Astrocyte of the cerebellum (primary cell): Measurements from ENCODE around the gene DNAJB5.
"Not testable (repeated sequence)": the region's sequence is repeated elsewhere in the genome, so short reads cannot be mapped to it uniquely, and the experiment has no call there.

ENCODE experiments used
- DNase-seq: peaks from one replicate; pipeline ENCODE4 v3.0.0-alpha.2; 2011; ENCODE audit warnings: low read depth
- H3K4me3 ChIP-seq: 2 replicates; pipeline ENCODE4 v1.5.1; 2011; ENCODE audit warnings: mild to moderate bottlenecking, low read depth, low read length, moderate library complexity
- in situ Hi-C: cut with HindIII; loops from 2 replicates; pipeline ENCODE4 v1.10.0; 2017; ENCODE audit warnings: low sequenced_read_pairs
- TF ChIP-seq, protein P1 (sequence below): IDR thresholded peaks from 2 replicates; pipeline ENCODE4 v1.5.1; 2012; ENCODE audit warnings: low read length, low read depth, moderate library complexity, mild to moderate bottlenecking; ENCODE audit errors: missing control alignments

The DNAJB5 gene

DNA sequence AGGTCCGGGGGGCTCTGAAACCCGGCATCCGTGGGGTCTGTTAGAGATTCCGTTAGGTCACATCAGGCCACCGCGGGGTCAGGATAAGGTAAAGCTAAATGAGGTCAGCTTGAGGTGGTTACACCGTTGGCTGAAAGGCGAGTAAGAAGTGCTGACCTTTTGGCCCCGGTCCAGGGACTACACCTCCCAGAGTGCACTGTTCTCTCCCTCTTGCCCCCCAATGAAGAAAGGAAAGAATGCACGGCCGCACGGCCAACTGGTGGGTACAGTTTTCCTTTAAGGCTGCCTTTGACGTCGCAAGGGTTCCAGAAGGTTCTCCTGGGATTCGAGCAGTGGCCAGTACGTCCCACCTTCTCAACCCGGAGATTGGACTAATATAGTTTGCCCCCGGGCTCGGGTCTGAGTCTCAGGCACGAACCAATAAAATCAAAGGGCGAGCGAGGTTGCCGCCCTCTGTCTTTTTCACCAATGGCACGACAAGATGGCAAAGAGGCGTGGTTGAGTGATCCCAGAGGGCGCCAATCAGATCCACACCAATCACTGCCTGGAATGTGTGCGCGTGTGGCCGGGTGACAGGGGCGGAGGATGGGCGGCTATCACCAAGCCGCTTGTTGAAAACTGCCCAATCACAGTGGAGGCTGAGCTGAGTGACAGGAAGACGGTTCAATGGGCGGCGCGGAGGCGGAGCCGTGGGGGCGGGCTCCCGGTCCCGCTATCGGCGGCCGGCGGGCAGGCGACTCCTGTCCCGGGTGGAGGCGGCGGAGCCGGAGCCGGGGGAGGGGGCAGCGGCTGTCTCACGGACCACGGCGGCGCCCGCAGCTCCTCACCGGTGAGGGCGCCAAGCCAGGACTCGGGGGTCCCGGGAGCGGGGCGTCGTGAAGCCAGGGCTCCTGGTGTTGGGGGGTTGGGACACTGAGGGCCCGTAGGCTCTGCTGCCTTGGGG lies at the start of gene DNAJB5:
Gene DNAJB5, plus strand, starts transcription at position 743 of the 943 bp plus-strand sequence. CDS start 886 bp downstream, outside the sequence.
- peak within 1 kb of the TSS; percentile 75 for H3K4me3 ChIP-seq
- in situ Hi-C loops, result no loop called here

DNA sequence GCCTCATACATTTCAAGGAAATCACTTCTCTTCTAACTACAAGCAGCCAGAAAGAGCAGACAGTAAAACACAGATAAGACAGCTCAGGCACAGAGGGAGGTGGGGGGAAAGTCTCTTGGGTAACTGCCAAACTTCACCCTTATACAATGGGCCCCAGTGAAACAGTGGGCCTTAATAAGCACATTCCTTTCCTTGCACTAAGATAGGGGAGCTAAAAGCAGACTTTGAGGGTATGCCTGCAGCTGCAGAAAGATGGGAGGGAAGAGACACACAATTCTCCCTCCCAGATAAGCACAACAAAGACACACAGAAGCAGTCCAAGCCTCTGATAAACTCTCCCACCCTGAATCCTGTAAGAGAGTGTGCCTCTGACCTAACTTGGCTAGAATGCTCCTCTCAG lies 49.6 kb upstream of the DNAJB5 start:
- in situ Hi-C loops, H3K4me3 ChIP-seq, DNase-seq: not testable (repeated sequence)

More for the DNA sequence above, at the start of gene DNAJB5:
- DNase-seq, result peak; percentile 99
- TF ChIP-seq, protein P1, sequence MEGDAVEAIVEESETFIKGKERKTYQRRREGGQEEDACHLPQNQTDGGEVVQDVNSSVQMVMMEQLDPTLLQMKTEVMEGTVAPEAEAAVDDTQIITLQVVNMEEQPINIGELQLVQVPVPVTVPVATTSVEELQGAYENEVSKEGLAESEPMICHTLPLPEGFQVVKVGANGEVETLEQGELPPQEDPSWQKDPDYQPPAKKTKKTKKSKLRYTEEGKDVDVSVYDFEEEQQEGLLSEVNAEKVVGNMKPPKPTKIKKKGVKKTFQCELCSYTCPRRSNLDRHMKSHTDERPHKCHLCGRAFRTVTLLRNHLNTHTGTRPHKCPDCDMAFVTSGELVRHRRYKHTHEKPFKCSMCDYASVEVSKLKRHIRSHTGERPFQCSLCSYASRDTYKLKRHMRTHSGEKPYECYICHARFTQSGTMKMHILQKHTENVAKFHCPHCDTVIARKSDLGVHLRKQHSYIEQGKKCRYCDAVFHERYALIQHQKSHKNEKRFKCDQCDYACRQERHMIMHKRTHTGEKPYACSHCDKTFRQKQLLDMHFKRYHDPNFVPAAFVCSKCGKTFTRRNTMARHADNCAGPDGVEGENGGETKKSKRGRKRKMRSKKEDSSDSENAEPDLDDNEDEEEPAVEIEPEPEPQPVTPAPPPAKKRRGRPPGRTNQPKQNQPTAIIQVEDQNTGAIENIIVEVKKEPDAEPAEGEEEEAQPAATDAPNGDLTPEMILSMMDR, result no peak

DNA sequence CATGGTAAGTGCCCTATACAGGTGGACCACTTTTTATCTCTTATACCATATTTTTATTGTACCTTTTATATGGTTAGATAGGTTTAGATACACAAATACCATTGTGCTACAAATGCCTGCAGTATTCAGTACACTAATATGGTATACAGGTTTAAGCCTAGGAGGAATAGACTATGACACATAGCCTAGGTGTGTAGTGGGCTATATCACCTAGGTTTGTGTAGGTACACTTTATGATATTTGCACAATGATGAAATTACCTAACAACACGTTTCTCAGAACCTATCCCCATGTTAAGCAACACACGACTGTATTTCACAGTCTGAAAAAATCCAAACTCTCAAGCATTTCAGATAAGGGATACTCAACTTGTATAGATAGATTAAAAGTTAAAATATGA lies 41.1 kb upstream of the DNAJB5 start:
- H3K4me3 ChIP-seq, result no peak overlapping the region
- in situ Hi-C loops, result no loop called here
- TF ChIP-seq, protein P1, result no peak
- DNase-seq, result no peak

DNA sequence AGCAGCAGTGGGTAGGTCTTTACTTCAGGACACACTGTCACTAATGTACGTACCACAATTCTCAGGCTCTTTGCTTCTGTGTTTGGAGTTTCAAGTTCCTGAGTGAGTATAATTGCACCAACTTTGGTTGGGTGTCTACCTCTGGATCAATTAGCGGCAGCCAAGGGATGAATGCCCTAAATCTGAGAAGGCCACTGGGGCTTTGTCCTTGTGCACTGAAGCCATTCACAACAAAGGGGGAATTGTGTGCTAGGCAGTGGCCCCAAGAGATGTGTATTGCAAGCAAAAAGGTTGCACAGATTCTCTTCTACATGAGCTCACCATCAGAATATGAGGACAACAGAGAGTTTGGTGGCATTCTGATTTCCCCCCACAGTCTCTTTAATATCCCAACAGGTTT lies 35.3 kb upstream of the DNAJB5 start:
- H3K4me3 ChIP-seq, result no peak overlapping the region
- in situ Hi-C loops, result no loop called here
- TF ChIP-seq, protein P1, result no peak
- no peak for DNase-seq

DNA sequence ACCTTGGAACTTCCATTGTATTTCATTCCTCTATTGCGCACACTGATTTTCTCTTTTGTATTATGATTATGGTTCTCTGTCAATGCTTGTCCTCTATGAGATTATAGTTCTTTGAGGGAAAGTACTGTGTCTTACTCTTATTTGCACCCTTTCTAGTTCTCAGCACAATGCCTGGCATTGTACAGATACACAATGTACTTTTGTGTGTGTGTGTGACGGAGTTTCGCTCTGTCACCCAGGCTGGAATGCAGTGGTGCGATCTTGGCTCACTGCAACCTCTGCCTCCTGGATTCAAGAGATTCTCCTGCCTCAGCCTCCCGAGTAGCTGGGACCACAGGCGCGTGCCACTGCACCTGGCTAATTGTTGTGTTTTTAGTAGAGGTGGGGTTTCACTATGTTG lies 33.5 kb upstream of the DNAJB5 start:
- H3K4me3 ChIP-seq, DNase-seq, in situ Hi-C loops: not testable (repeated sequence)

DNA sequence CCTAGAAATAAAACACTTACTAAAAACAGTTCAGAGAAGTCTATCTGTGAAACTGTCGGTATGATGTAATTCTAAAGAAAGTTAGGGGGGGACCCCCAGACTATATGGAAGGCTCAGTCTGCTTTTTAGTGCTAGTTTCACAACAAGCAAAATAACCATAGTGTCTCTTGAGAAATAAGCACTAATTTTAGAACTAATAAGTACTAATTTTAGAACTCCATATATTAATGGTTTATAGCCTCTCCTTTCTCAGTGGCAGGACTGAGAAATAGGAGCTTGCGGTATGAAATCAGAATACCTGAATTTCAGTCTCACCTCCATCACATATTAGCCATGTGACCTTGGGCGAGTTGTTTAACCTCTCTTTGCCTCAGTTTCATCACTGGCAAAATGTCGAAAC lies 32.9 kb upstream of the DNAJB5 start:
- no peak for DNase-seq
- H3K4me3 ChIP-seq, result no peak overlapping the region
- TF ChIP-seq, protein P1, result no peak
- in situ Hi-C loops, result no loop called here

DNA sequence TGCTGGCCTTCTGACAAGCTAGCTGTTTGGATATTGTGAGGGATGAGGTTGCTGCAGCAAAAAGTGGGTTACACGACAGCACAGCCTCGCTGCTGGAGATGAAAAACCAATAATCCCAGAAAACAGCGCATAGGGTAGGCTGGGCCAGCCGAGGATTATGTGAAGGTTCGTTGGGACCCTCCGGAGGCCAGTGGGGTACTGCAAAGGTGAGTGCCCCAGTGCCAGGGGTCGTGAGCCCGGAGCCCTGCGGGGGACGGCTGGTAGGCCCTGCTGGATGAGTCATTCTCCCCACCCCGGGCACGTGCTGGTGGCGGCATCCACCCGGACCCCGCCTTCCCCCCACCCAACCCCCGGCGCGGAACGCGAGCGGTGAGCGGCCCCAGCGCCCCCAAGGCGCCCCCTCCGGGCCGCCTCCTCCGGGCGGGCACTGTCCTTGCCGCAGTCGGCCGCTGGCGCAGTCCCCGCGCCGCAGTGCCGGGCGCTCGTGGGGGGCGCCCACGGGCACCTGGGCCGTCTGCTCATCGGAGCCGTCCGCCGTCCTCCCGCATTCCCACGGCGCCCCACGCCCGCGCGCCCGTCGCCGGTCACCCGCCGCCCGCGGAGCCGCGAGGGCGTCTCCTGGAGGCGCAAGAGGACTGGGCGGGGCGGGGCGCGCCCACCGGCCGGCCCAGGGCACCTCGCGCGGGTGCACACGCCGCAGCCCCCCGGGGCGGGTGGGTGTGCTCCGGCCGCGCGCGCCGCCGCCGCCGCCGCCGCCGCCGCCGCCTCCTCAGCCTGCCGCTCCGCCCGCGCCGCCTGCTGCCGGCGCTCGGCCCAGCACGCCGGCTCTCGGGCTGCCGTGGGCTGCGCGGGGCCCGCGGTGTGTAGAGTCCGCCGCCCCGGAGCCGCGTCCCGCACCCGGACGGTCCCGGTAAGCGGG lies 31.8 kb upstream of the DNAJB5 start, which contains the start of gene PHF24:
Gene PHF24, plus strand, starts transcription at position 794 of the 919 bp plus-strand sequence. CDS start 13,014 bp downstream, outside the sequence.
- TF ChIP-seq, protein P1, result no peak
- in situ Hi-C loops, result no loop called here
- peak within 1 kb of the TSS; percentile 21 for H3K4me3 ChIP-seq
- DNase-seq, result no peak
